Hepatocyte (in vitro differentiated cells): ENCODE data around the gene MBLAC1. TPM values are rescaled to one million over a fixed set of nuclear protein-coding genes. Genes with fewer than 3 reads are reported as not detected.

Source experiments
- DNase-seq: peaks from one replicate; pipeline ENCODE4 v3.0.0-alpha.2; 2016; ENCODE audit warnings: low spot score
- H2AFZ ChIP-seq: fragments of 200-600 bp; sonication (generic); 2 replicates; pipeline ENCODE4 v1.6.0; 2016; ENCODE audit warnings: antibody characterized with exemption, mild to moderate bottlenecking
- H3K27ac ChIP-seq: fragments of 200-600 bp; sonication (generic); 2 replicates; pipeline ENCODE4 v1.5.1; 2016; ENCODE audit warnings: mild to moderate bottlenecking
- H3K27me3 ChIP-seq: fragments of 200-600 bp; sonication (generic); 2 replicates; pipeline ENCODE4 v1.6.1; 2016
- H3K36me3 ChIP-seq: fragments of 200-600 bp; sonication (generic); replicated peaks from 2 replicates; pipeline ENCODE4 v1.5.1; 2016; ENCODE audit warnings: low read depth; ENCODE audit not compliant: insufficient read depth
- H3K4me1 ChIP-seq: fragments of 200-600 bp; sonication (generic); 2 replicates; pipeline ENCODE4 v1.5.1; 2016; ENCODE audit warnings: mild to moderate bottlenecking, moderate library complexity; ENCODE audit not compliant: insufficient read depth
- H3K4me2 ChIP-seq: fragments of 200-600 bp; sonication (generic); 2 replicates; pipeline ENCODE4 v1.6.0; 2016
- H3K4me3 ChIP-seq: fragments of 200-600 bp; sonication (generic); 2 replicates; pipeline ENCODE4 v1.5.1; 2016; ENCODE audit warnings: mild to moderate bottlenecking
- H3K79me2 ChIP-seq: fragments of 200-600 bp; sonication (generic); 2 replicates; pipeline ENCODE4 v1.6.0; 2017; ENCODE audit warnings: mild to moderate bottlenecking
- H3K9me2 ChIP-seq: fragments of 200-600 bp; sonication (generic); replicated peaks from 2 replicates; pipeline ENCODE4 v1.6.0; 2017; ENCODE audit warnings: mild to moderate bottlenecking; ENCODE audit not compliant: insufficient read depth
- H3K9me3 ChIP-seq: fragments of 200-600 bp; sonication (generic); 2 replicates; pipeline ENCODE4 v1.5.1; 2016; ENCODE audit warnings: low read depth, mild to moderate bottlenecking
- H4K20me1 ChIP-seq: fragments of 200-600 bp; sonication (generic); 2 replicates; pipeline ENCODE4 v1.6.0; 2016; ENCODE audit warnings: mild to moderate bottlenecking; ENCODE audit not compliant: insufficient read depth, poor library complexity, severe bottlenecking
- CTCF ChIP-seq: fragments of 200-600 bp; sonication (generic); IDR thresholded peaks from 2 replicates; pipeline ENCODE4 v1.5.1; 2016; ENCODE audit warnings: antibody characterized with exemption, mild to moderate bottlenecking; ENCODE audit not compliant: poor library complexity
- EZH2 ChIP-seq: fragments of 200-600 bp; sonication (generic); IDR thresholded peaks from 2 replicates; pipeline ENCODE4 v1.6.1; 2016; ENCODE audit warnings: antibody characterized with exemption, mild to moderate bottlenecking, borderline replicate concordance
- EZH2phosphoT487 ChIP-seq: fragments of 200-600 bp; sonication (generic); IDR thresholded peaks from one replicate; pipeline ENCODE4 v1.6.1; 2018; ENCODE audit warnings: antibody characterized with exemption, mild to moderate bottlenecking, low read depth, moderate library complexity; ENCODE audit not compliant: unreplicated experiment, severe bottlenecking
- WGBS: methylation state at CpG from one replicate; pipeline ENCODE4 v1.1.6; 2016; ENCODE audit warnings: low lambda C conversion rate; ENCODE audit errors: missing lambda C conversion rate; 5-methylcytosine and 5-hydroxymethylcytosine counted together
- polyA plus RNA-seq: library from polyadenylated mRNA; unstranded; fragments of >200 nt; fragmentation: Nextera tagmentation; extraction: Ambion mirVana; gene quantifications from 2 replicates; pipeline ENCODE4 v1.2.1, GENCODE V29; 2016
- total RNA-seq: library from RNA; depleted of rRNA; stranded (reverse); fragments of >200 nt; gene quantifications from 2 replicates; pipeline ENCODE4 v1.2.3, GENCODE V29; 2014

The MBLAC1 gene
- total and polyA plus RNA-seq, 2 experiments from 2014 or later: 2.7 to 4.5 TPM

- peaks cover 2% of the 10 kb centered on the region for H4K20me1 ChIP-seq
- H3K79me2 ChIP-seq: peaks cover 49% of the 10 kb centered on the region
- no peak for DNase-seq
- H3K27ac ChIP-seq: peak overlapping the region; percentile 30
- H2AFZ ChIP-seq: no peak overlapping the region
- peaks cover 10% of the 10 kb centered on the region for H3K4me1 ChIP-seq
- no peaks in the 10 kb centered on the region for H3K9me2 ChIP-seq
- H3K9me3 ChIP-seq: no peaks in the 10 kb centered on the region
- H3K27me3 ChIP-seq: no peaks in the 10 kb centered on the region
- no peak overlapping the region for H3K4me3 ChIP-seq
- peak overlapping the region; percentile 88 for H3K4me2 ChIP-seq
- TF ChIP-seq CTCF: no peak
- no peak for TF ChIP-seq EZH2phosphoT487
- no peak for TF ChIP-seq EZH2
- 96% methylated on average over 10 of the region's 10 CpGs for WGBS
- no peaks in the 10 kb centered on the region for H3K36me3 ChIP-seq
Measured at GRCh38 chr7:100098913-100099312, 27.9 kb upstream of the MBLAC1 start.

DNA sequence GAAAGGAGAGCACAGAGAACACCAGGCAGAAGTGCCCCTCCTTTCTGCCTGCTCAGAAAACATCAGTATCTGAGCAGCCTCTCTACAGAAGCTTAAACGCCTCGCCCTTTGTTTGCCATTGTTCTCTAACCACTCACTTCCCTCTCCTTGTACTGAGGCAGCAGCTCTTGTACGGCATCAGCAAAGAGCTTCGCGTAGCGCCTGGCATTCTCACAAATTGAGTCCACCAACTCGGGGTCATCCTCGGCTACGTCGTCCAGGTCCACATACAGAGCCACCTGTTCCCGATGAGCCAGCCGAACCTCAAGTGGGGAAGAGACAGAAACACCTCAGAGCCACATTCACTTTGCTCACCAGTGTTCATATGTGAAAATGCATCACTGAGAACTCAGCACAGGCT is 27.3 kb upstream of the MBLAC1 start:
- Histone ChIP-seq H3K4me1 (peaks cover 10% of the 10 kb centered on the region), H3K9me2 (no peaks in the 10 kb centered on the region), H3K9me3 (no peaks in the 10 kb centered on the region), H3K79me2 (peaks cover 49% of the 10 kb centered on the region), H3K27ac (peak overlapping the region; percentile 30), H3K4me2 (peak overlapping the region; percentile 88), H3K4me3 (peak overlapping the region; percentile 70), H3K27me3 (no peaks in the 10 kb centered on the region), H3K36me3 (no peaks in the 10 kb centered on the region), H2AFZ (no peak overlapping the region), H4K20me1 (peaks cover 2% of the 10 kb centered on the region)
- no peak for DNase-seq
- TF ChIP-seq CTCF (no peak), EZH2phosphoT487 (no peak), EZH2 (no peak)
- WGBS: 79% methylated on average over 12 of the region's 12 CpGs

GRCh38 chr7:100100420-100101015 is 26.2 kb upstream of the MBLAC1 start:
- Histone ChIP-seq H3K9me2 (no peaks in the 10 kb centered on the region), H3K36me3 (no peaks in the 10 kb centered on the region), H3K4me3 (peak overlapping the region; percentile 70), H3K79me2 (peaks cover 49% of the 10 kb centered on the region), H3K27ac (peak overlapping the region; percentile 30), H4K20me1 (no peaks in the 10 kb centered on the region), H3K27me3 (no peaks in the 10 kb centered on the region), H3K9me3 (no peaks in the 10 kb centered on the region), H2AFZ (peak overlapping the region; percentile 45), H3K4me1 (peaks cover 10% of the 10 kb centered on the region), H3K4me2 (peak overlapping the region; percentile 88)
- WGBS: under 1% methylated on average over 39 of the region's 61 CpGs
- TF ChIP-seq EZH2phosphoT487 (no peak), EZH2 (no peak), CTCF (no peak)
- DNase-seq: peak; percentile 97
